Heart right ventricle (tissue), 16 donors: ENCODE data around the gene ASXL1. TPM values are rescaled to one million over a fixed set of nuclear protein-coding genes. Genes with fewer than 3 reads are reported as not detected.

Experiments
- ATAC-seq, 8 donors: fragments of 200-7000 bp; cut with Tn5 transposase; one replicate each; pipeline ENCODE4 v1.9.1; 2020; ENCODE audit warnings: mild to moderate bottlenecking in 8 of 8, moderate library complexity in 8 of 8, moderate number of reproducible peaks in 1 of 8
- DNase-seq, 2 donors: peaks; one replicate each; pipeline ENCODE4 v3.0.0-alpha.2; 2020
- H3K27ac ChIP-seq, 10 donors: fragments of 200-600 bp; sonication (generic) in 2 of 10; one replicate each; pipeline versions ENCODE4 v1.5.0 to v1.8.0; 2020 to 2022; ENCODE audit warnings: mild to moderate bottlenecking in 3 of 10
- H3K27me3 ChIP-seq, 7 donors: fragments of 200-600 bp; one replicate each; pipeline ENCODE4 v1.8.0; 2021 to 2022; ENCODE audit warnings: mild to moderate bottlenecking in 2 of 7
- H3K36me3 ChIP-seq, 9 donors: fragments of 200-600 bp; sonication (generic) in 1 of 9; one replicate each; pipeline versions ENCODE4 v1.5.0 to v1.8.0; 2020 to 2022; ENCODE audit warnings: mild to moderate bottlenecking in 2 of 9
- H3K4me1 ChIP-seq, 9 donors: fragments of 200-600 bp; sonication (generic) in 1 of 9; one replicate each; pipeline versions ENCODE4 v1.5.0 to v1.8.0; 2020 to 2022; ENCODE audit warnings: mild to moderate bottlenecking in 4 of 9
- H3K4me3 ChIP-seq, 10 donors: fragments of 200-600 bp; sonication (generic) in 2 of 10; one replicate each; pipeline versions ENCODE4 v1.5.0 to v1.8.0; 2020 to 2022; ENCODE audit warnings: mild to moderate bottlenecking in 7 of 10, moderate library complexity in 2 of 10
- H3K9me3 ChIP-seq, 11 donors: fragments of 200-600 bp in 10 of 11; sonication (generic) in 2 of 11; one replicate each; pipeline versions ENCODE4 v1.5.0 to v1.8.0; 2013 to 2022; ENCODE audit warnings: mild to moderate bottlenecking in 2 of 11, control low read depth in 1 of 11, moderate library complexity in 1 of 11
- CTCF ChIP-seq, 9 donors: fragments of 200-600 bp; sonication (generic) in 2 of 9; IDR thresholded peaks; one replicate each; pipeline versions ENCODE4 v1.5.0 to v1.8.0; 2021 to 2022; ENCODE audit warnings: antibody characterized with exemption in 9 of 9, mild to moderate bottlenecking in 5 of 9, moderate library complexity in 1 of 9
- WGBS, 2 donors: extraction: QIAGEN DNeasy Blood & Tissue Kit; methylation state at CpG; one replicate each; pipeline ENCODE4 v1.1.7; 2013; ENCODE audit warnings: inconsistent platforms in 1 of 2; 5-methylcytosine and 5-hydroxymethylcytosine counted together
- intact Hi-C, 10 donors: fragments of 100-400 bp; cut with DNase I; formaldehyde crosslinking; loops; one replicate each; pipeline versions ENCODE4 v1.11.1 to v1.14.2; 2022
- polyA plus RNA-seq, 2 donors: library from polyadenylated mRNA; stranded (reverse); fragments of 200-250 nt; gene quantifications; one replicate each; pipeline ENCODE4 v1.2.3, GENCODE V29; 2013
- total RNA-seq, 10 donors: library from RNA; stranded (reverse); fragmentation: NEBNext Ultra II Directional in 3 of 10; extraction: Animal tissue kit (Norgen Biotek cat#: 25700) in 3 of 10; gene quantifications; one replicate each; pipeline versions ENCODE4 v1.2.1 to v1.2.4, GENCODE V29; 2021 to 2023
- donor health status: Arrhythmogenic right ventricular cardiomyopathy.
- donor health status: ischemic (EF 13 %, LVEDD 7.1; RV severe dilation, severe dysfunction).
- donor health status: healthy with polysubstance abuse.
- donor health status: DM: no; HTN: yes; CAD: no.
- donor health status: DM: no; HTN: no; CAD: no.
- donor health status: ischemic (EF 25% LVEDD 6.9; RV normal size, moderate dysfunction).
- donor health status: ischemic (EF 25% LVEDD 5.7; RV mildly dilated, moderate dysfunction).
- donor health status: healthy.
- donor health status: DM: yes; HTN: yes; CAD: no.
- donor health status: Ischemic cardiomyopathy.
- donor health status: ischemic (EF 35%, LVEDD 5.7; RV mildly dilated, moderate dysfunction).
- donor health status: nonischemic (EF 11% LVEDD 7.7; RV severe dilation, severe dysfunction).
- donor health status: DM: yes; HTN: yes; CAD: no.
- donor health status: PGD.
- donor health status: ischemic (EF 29% LVEDD 5.4; RV normal size, mild dysfunction).
- donor health status: nonischemic (EF 23%, LVEDD 6.1; RV moderate dilation, normal function).

ASXL1 gene
- total and polyA plus RNA-seq, 12 donors, result 10.0 to 39.4 (median 28.2) TPM

GRCh38 chr20:32438331-32438858, 80.3 kb downstream of the ASXL1 start:
- TF ChIP-seq CTCF (IDR thresholded peaks at IDR 0.05), result no peak
- peaks cover 0 to 99% (median 43%) of the 10 kb centered on the region in 9 donors for H3K36me3 ChIP-seq
- DNase-seq (no peak), ATAC-seq (no peak)
- no peaks in the 10 kb centered on the region for H3K27me3 ChIP-seq
- WGBS, 2 donors, result 86 to 88% methylated on average over 8 of the region's 8 CpGs
- H3K27ac ChIP-seq, result no peak overlapping the region
- H3K4me1 ChIP-seq, result peaks cover 0 to 12% (median 8%) of the 10 kb centered on the region in 9 donors
- no peak overlapping the region for H3K4me3 ChIP-seq
- intact Hi-C loops, result loop anchor here in 1 of 10 donors (5.0 kb wide), 1 partner anchor 36 kb away; no protein-coding TSS in a partner anchor
- H3K9me3 ChIP-seq, result no peaks in the 10 kb centered on the region

GRCh38 chr20:32439132-32439829, 81.2 kb downstream of the ASXL1 start:
- DNase-seq, result no peak
- Histone ChIP-seq H3K9me3 (no peaks in the 10 kb centered on the region), H3K36me3 (peaks cover 0 to 99% (median 42%) of the 10 kb centered on the region in 9 donors), H3K4me1 (peaks cover 0 to 3% (median 1%) of the 10 kb centered on the region in 9 donors), H3K4me3 (no peak overlapping the region), H3K27ac (no peak overlapping the region), H3K27me3 (no peaks in the 10 kb centered on the region)
- intact Hi-C loops, result loop anchor here in 1 of 10 donors (5.0 kb wide), 1 partner anchor 37 kb away; no protein-coding TSS in a partner anchor
- no peak for TF ChIP-seq CTCF (IDR thresholded peaks at IDR 0.05)
- ATAC-seq, result peak in 2 of 8 donors; percentile 25 to 52
- 85 to 86% methylated on average over 11 of the region's 11 CpGs for WGBS, 2 donors

- H3K27me3 ChIP-seq, result no peaks in the 10 kb centered on the region
- H3K36me3 ChIP-seq, result peaks cover 0 to 96% (median 33%) of the 10 kb centered on the region in 9 donors
- TF ChIP-seq CTCF (IDR thresholded peaks at IDR 0.05), result no peak
- WGBS, 2 donors, result 80 to 93% methylated on average over 6 of the region's 6 CpGs
- no peak overlapping the region for H3K4me3 ChIP-seq
- ATAC-seq (no peak), DNase-seq (no peak)
- no peaks in the 10 kb centered on the region for H3K4me1 ChIP-seq
- H3K27ac ChIP-seq, result no peak overlapping the region
- no peaks in the 10 kb centered on the region for H3K9me3 ChIP-seq
- intact Hi-C loops, result no loop called here
Measured at GRCh38 chr20:32440069-32440757, 82.1 kb downstream of the ASXL1 start.

- no peaks in the 10 kb centered on the region for H3K9me3 ChIP-seq
- peaks cover 0 to 1% (median under 1%) of the 10 kb centered on the region in 9 donors for H3K4me1 ChIP-seq
- TF ChIP-seq CTCF (IDR thresholded peaks at IDR 0.05), result no peak
- H3K36me3 ChIP-seq, result peaks cover 0 to 96% (median 28%) of the 10 kb centered on the region in 9 donors
- 88 to 92% methylated on average over 4 of the region's 4 CpGs for WGBS, 2 donors
- H3K4me3 ChIP-seq, result no peak overlapping the region
- no peak for DNase-seq
- H3K27ac ChIP-seq, result no peak overlapping the region
- no peak for ATAC-seq
- intact Hi-C loops, result no loop called here
- no peaks in the 10 kb centered on the region for H3K27me3 ChIP-seq
Measured at GRCh38 chr20:32440758-32441078, 82.6 kb downstream of the ASXL1 start.
